ENCODE data around the gene ADGRD1.

Gene ADGRD1

DNA sequence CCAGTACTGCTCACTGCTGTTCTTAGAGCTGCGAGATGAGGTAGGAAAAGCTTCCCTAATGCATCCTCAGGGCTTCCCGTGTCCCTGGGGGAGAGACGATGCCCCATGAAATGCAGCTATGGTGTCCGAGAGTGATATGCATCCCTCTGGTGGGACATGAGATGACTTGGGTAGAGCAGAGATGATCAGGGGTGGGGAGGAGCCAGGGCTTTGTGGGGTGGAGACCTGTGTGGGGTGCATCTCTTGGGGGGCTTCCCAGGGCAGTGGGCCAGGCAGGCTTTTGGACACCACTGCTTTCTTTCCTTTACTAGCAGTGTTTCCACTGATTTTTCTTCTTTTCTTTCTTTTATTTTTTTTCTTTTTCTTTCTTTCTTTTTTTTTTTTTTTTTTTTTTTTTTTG lies 147.3 kb downstream of the ADGRD1 start:
- TF ChIP-seq, protein P1, sequence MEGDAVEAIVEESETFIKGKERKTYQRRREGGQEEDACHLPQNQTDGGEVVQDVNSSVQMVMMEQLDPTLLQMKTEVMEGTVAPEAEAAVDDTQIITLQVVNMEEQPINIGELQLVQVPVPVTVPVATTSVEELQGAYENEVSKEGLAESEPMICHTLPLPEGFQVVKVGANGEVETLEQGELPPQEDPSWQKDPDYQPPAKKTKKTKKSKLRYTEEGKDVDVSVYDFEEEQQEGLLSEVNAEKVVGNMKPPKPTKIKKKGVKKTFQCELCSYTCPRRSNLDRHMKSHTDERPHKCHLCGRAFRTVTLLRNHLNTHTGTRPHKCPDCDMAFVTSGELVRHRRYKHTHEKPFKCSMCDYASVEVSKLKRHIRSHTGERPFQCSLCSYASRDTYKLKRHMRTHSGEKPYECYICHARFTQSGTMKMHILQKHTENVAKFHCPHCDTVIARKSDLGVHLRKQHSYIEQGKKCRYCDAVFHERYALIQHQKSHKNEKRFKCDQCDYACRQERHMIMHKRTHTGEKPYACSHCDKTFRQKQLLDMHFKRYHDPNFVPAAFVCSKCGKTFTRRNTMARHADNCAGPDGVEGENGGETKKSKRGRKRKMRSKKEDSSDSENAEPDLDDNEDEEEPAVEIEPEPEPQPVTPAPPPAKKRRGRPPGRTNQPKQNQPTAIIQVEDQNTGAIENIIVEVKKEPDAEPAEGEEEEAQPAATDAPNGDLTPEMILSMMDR (IDR thresholded peaks at IDR 0.05; ENCODE audit: low read depth, low read length), result no peak
- DNase-seq (ENCODE audit: low read depth in 2 of 2), result no peak

DNA sequence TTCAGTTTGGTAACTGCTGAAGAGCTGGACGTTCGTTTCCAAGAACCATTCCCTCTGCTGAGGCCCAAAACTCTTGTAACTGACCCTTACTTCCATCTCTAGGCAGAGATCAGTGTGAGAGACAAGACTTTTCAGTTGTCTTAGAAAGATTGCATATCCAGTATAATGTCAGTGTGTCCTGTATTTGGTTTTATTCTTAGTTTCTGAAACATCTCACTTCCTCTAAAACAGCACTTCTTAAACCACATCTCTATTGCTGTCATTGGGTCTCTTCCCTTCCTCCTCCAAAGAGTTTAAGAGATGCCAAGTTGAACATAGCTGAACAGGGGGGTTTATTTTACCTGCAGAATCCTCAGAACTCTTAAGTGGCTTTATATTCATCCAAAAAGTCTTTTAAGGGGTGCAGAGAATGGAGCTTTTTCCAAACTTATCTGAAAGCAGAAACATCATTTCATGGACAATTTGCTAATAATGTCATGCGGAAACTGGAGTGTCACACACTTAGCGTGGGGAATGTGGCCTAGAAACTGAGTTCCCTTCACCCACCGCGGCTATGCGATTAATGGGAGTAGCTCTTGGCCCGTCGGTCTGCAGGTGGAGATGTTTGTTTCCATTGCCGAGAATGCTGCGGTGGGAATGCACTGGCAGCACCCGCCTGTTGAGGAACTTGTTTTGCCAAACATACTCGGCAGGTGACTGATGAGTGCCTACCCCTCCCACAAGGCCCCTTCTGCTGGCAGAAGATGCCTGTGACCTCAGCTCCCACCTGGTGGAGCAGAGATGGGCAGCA lies 148.2 kb downstream of the ADGRD1 start:
- DNase-seq (ENCODE audit: low read depth in 2 of 2), result no peak
- TF ChIP-seq, protein P1 (IDR thresholded peaks at IDR 0.05; ENCODE audit: low read depth, low read length), result no peak
- no peak overlapping the region for H3K4me3 ChIP-seq (replicated peaks in 1 of 2; ENCODE audit: low read depth in 2 of 2, low read length in 2 of 2)

More for the DNA sequence above, 147.3 kb downstream of the ADGRD1 start:
- no peak overlapping the region for H3K4me3 ChIP-seq (replicated peaks in 1 of 2; ENCODE audit: low read depth in 2 of 2, low read length in 2 of 2)

DNA sequence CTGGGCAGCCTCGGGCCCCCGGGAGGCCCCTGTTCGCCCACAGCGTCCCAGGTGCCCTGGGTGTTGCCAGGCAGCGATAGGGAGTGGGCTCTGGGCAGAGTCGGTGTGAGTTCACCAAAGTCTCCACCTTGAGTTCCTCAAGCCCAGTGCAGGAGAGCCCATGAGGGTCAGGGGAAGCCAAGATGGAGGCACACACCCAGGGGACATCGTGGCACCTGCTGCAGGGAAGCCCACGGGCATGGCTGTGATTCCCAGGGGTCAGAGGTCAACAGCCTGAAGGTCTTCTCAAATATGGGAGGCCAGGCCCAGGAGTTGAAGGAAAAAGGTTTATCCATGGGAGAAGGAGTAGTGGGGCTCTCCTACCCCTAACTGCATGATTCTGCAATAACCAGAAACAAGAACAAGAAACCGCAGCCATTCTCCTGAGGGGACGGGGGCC lies 148.8 kb downstream of the ADGRD1 start:
- TF ChIP-seq, protein P1 (IDR thresholded peaks at IDR 0.05; ENCODE audit: low read depth, low read length), result no peak
- no peak for DNase-seq (ENCODE audit: low read depth in 2 of 2)
- H3K4me3 ChIP-seq (replicated peaks in 1 of 2; ENCODE audit: low read depth in 2 of 2, low read length in 2 of 2), result no peak overlapping the region

DNA sequence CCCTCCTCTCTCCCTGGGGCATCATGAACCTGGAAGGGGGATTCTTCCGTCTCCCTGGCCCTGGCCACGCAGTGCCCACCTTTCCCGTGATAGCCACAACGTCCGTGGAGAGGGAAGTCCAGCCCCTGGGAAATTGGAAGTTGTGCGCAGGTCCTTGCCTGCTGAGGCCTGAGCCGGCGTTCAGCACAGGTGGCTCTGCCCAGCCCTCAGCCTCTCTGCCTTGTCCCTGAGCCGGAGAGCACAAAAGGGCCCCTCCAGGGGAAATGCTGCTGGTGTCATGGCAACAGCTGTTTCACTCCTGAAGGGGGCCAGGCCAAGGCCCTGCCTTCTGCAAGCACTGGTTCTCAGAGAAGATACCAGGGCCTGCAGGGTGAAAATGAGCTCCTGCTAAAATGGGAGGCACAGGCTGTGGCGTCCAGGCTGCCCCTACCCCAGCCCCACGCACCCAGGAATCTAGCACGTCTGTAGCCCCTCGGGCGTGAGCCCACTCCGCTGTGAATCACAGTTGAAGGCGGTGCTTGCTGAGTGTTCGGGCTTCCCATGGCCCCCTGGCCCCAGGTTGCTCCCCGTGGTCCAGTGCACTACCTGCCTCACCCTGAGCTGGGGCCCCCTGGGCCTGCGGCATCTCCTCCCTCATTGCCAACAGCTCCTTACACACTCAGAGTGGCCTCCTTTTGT lies 149.4 kb downstream of the ADGRD1 start:
- no peak overlapping the region for H3K4me3 ChIP-seq (replicated peaks in 1 of 2; ENCODE audit: low read depth in 2 of 2, low read length in 2 of 2)
- TF ChIP-seq, protein P1 (IDR thresholded peaks at IDR 0.05; ENCODE audit: low read depth, low read length), result no peak
- no peak for DNase-seq (ENCODE audit: low read depth in 2 of 2)

DNA sequence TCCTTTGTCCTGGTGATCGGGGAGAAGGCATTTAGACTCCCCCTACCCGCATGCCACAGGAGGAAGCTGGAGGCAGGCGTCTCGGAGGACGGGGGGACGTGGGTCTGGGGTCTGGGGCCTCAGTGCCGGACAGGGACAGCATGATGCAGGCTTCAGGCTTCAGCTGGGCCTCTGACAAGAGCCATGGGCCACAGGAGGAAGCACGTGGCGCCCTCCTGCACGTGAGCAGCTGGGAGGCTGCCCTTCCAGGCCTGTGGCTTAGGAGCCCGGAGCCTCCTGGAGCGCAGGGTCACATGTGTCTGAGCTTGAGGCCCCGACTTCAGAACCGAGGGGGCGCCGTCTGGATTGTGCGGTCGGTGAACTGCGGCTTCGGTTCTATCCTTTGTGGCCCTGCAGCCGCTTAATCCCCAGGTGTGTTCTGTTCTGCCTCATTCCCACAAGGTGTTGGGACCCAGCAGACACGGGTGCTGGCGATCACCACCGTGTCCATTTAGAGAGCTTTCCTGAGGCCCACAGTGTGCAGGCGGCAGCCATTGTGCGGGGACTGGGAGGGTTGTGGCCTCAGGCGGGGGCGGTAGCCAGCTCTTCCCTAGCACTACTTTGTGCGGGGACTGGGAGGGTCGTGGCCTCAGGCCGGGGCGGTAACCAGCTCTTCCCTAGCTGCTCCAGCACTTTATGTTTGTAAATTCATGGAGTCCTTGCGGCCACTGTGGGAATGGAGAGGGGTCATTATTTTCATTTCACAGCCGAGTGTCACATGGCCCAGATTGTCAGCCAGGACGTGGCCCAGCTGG lies 150.2 kb downstream of the ADGRD1 start:
- no peak overlapping the region for H3K4me3 ChIP-seq (replicated peaks in 1 of 2; ENCODE audit: low read depth in 2 of 2, low read length in 2 of 2)
- TF ChIP-seq, protein P1 (IDR thresholded peaks at IDR 0.05; ENCODE audit: low read depth, low read length), result no peak
- no peak for DNase-seq (ENCODE audit: low read depth in 2 of 2)

DNA sequence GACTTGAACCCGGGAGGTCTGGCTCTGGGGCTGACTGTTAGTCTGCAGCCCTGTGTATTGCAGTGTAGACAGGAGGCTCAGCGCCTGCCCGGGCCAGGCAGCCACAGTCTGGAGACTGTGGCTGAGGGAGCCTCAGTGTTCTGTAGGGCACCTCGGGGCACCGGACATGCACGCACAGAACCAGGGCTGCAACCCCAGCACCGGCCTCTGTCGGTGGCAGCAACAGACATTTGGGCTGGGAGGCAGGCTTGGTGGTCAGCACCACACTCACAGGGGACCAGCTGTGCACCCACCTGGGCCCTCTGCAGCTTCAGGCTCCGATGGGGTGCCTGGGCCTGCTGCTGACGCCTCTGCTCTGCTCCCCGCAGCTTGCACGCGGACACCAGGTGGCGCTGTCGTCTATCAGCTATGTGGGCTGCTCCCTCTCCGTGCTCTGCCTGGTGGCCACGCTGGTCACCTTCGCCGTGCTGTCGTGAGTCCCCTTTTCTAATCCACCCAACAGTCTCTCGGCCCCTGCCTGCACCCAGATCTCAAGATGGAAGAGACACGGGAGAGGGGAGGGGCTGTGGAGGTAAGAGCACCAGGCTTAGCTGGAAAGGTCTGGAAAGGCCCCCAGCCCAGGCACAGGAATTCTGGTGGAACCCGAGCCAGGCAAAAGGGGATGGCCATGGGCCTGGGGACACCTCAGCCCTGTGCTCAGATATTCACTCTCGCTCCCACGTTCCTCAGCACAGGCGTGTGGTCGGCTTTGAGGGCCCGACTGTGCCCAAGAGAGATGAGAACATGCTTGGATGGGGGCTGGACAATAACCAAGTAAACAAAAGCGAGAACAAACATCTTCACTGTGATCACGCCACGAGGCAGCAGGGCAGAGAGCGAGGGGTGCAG lies 151.0 kb downstream of the ADGRD1 start:
- H3K4me3 ChIP-seq (replicated peaks in 1 of 2; ENCODE audit: low read depth in 2 of 2, low read length in 2 of 2), result no peak overlapping the region
- TF ChIP-seq, protein P1 (IDR thresholded peaks at IDR 0.05; ENCODE audit: low read depth, low read length), result peak; percentile 81
- peak; percentile 59 to 73 for DNase-seq (ENCODE audit: low read depth in 2 of 2)

Measured in cardiac fibroblast (primary cell).